MM.1S (cell line): Measurements from ENCODE around the gene HRK.

Source experiments
- CTCF ChIP-seq: fragments of 300-600 bp; sonication (generic); IDR thresholded peaks from 2 replicates; pipeline ENCODE4 v1.5.1; 2016; ENCODE audit warnings: antibody characterized with exemption, low read length, mixed read lengths
- EZH2 ChIP-seq: fragments of 300-600 bp; sonication (generic); optimal IDR thresholded peaks from 2 replicates; pipeline ENCODE3; 2017; ENCODE audit warnings: low read depth, mild to moderate bottlenecking, antibody characterized with exemption, low read length, mixed read lengths
- EZH2phosphoT487 ChIP-seq: fragments of 300-600 bp; sonication (generic); IDR thresholded peaks from 2 replicates; pipeline ENCODE4 v1.6.1; 2018; ENCODE audit warnings: antibody characterized with exemption, low read length

- TF ChIP-seq CTCF, result no peak
- TF ChIP-seq EZH2, result no peak
- TF ChIP-seq EZH2phosphoT487, result no peak
Measured at GRCh38 chr12:116920939-116921338, 39.7 kb upstream of the HRK start.
